ENCODE data around the gene GNL1.

GRCh38 chr6:30491991-30492952 lies 64.0 kb downstream of the GNL1 start:
- TF ChIP-seq CTCF (IDR thresholded peaks at IDR 0.05), result no peak
- TF ChIP-seq POLR2A (IDR thresholded peaks at IDR 0.05), result no peak
